Stimulated activated CD4-positive, alpha-beta T cell treated with anti-CD3 and anti-CD28 coated beads, Interleukin-1b, Interleukin-23, amount 100 ng/mL, for 1 hour (primary cell): Measurements from ENCODE around the gene IFNAR1.

Experiments used
- DNase-seq, 2 donors: peaks; one replicate each; pipeline ENCODE4 v3.0.0-alpha.2; 2020; ENCODE audit warnings: low read depth in 2 of 2

IFNAR1 gene

DNA sequence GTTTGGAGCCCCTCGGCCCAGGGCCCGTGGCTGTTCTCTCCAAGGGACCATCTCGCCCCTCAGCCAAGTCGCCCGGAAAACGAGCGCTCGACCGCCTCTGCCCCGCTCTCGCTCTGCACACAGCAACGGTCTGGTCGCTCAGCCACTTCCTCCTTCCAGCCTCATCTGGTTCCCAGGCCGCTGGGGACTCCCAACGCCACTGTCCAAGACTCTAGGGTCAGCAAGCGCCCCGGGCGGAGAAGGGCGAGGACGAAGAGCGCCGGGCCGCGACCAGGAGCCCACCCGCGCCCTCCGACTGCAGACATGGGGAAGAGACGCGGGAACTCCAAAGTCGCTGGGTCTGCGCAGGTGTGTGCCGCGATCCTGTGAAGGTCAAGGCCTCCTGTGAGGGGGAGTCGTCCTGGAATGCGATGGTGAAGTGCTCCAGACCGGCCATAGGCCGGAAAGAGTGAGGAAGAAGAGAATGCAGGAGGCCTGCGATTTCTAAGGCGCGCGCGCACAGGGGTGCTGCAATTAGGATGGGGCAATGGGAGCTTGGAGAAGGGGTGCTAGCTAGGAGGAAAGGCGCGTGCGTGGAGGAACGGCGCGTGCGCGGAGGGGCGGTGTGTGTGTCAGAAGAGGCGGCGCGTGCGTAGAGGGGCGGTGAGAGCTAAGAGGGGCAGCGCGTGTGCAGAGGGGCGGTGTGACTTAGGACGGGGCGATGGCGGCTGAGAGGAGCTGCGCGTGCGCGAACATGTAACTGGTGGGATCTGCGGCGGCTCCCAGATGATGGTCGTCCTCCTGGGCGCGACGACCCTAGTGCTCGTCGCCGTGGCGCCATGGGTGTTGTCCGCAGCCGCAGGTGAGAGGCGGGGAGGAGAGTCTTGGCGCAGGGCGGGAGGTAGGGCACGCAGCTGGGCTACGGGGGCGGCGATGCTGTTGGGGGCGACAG is at the start of gene IFNAR1:
Gene IFNAR1, plus strand, starts transcription at position 680 of the 931 bp plus-strand sequence. Its CDS starts 86 bp downstream, at position 766.
- DNase-seq, result peak; percentile 97 to 99

DNA sequence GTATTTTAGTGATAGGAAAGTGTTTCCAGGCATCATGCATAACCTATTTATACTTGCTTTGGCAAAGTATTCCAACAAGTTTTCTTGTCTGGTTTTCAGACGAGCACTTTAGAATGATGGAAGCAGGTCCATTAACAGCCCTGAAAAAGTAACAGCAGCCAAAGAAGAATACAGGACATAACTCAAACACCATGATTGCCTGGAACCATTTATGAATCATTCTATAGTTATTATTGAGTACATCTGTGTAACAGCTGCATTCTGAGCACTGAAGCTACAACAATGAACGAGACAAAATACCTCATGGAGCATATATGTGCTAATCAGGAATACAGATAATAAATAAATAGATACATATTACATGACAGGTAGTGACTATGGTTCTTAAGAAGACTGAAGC is 46.0 kb upstream of the IFNAR1 start:
- DNase-seq, result no peak

DNA sequence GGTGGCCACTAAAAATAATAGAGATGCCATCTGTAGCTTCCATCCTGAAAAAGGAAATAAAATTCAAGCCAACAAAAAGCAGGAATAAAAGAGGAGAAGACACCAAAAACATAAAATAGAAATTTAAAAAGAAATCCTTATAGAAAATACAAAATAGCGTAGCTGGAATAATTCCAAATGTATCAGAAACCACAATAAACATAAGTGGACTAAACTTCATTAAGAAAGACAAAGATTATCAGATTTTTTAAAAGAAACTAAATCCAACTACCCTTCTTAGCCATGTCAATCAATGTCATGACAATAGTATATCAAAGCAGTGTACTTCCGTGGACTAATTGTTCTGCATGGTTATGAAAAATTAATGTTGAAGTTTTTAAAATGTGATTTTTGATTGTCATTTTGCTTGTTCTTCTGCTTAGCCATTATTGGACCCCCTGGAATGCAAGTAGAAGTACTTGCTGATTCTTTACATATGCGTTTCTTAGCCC is 45.4 kb upstream of the IFNAR1 start:
- DNase-seq, result no peak

DNA sequence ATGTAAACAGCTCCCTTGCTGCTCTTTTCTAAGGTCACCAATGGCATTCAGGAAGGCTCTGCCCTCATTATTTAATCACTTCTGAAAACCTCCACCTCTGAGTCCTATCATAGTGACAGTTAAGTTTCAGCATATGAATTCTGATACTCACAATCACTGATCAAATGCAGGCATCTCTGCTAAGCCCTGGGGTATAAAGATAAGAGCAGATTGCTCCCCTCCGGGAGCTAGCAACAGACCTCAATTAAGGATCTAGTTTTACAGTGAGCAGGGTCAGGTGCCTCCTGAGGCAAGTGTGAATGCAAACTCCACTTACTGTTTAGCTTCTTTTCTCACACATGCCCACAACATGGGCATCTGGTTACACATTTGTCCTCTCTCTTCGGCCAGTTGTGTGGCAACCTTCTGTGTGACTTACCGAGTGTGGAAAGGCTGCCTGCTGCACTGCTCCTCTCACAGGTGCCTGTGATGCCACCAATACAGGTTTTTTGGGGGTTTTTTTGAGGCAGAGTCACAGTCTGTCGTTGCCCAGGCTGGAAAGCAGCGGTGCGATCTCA is 43.6 kb upstream of the IFNAR1 start:
- no peak for DNase-seq

DNA sequence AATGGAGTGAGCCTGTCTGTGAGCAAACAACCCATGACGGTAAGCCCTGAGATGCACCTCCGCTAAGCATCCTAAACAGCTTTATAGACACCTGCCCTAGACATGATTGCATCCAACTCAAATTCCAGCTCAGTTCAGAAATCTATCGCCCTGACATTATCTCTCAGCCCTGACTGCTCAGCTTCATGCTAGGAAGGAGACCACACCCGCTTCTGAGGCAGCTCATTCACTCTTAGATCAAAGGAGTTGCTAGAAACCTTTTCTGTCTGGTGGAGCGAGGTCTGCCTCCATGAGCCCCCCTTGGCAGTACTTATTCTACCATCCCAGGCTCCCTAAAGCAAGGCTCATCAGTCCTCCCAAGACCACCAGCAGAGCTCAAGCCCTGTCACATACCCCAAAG is 41.6 kb upstream of the IFNAR1 start:
- DNase-seq, result no peak

DNA sequence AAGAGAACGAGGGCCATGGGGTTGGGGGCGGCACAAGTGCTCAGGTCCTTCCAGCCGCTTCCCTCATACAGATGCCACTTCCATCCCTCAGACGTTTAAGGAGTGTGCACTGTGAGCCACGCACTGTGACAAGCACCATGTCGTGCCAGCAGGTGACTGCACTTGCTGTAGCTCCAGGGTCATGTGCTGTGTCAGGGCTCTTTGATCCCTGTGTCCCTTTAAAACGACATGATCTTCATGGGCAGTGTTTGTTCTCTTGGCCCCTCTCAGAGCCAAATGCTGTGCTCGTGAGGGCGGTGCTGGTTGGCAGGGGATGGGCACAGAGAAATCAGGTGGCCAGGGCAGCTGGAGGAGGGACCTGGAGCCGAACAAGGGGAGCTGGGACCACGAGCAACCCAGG is 38.7 kb upstream of the IFNAR1 start:
- no peak for DNase-seq

DNA sequence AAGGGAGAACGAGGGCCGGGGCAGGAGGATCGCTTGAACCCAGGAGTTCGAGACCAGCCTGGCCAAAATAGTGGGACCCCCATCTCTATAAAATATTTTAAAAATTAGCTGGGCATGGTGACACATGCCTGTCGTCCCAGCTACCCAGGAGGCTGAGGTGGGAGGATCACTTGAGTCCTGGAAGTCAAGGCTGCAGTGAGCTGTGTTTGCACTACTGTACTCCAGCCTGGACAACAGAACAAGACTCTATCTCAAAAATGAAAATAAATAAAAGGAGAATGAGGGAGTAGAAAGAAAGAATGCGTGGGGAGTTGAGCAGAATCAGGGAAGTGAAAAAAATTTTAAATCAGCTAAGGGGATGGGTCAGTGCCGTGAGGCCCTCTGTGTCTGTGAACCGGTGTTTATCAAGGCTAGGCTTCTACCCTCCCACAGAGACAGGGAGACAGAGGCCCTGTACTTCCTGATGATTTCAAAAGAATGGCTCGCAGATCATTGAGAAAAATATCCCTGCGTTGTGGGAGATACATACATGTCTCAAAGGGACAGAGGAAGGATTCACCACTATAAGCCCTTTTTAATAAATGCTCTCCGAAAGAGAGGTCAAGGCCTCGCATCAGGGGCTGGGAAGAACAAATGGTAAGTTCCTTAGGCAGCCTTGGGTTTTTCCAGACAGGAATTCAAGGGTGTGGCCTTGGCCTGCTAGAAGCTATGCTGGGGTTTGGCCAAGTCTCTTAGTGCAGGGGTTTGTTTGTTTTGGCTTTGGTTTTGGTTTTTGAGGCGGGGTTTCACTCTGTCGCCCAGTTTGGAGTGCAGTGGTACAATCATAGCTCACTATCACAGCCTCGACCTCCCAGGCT is 37.9 kb upstream of the IFNAR1 start:
- DNase-seq, result no peak

DNA sequence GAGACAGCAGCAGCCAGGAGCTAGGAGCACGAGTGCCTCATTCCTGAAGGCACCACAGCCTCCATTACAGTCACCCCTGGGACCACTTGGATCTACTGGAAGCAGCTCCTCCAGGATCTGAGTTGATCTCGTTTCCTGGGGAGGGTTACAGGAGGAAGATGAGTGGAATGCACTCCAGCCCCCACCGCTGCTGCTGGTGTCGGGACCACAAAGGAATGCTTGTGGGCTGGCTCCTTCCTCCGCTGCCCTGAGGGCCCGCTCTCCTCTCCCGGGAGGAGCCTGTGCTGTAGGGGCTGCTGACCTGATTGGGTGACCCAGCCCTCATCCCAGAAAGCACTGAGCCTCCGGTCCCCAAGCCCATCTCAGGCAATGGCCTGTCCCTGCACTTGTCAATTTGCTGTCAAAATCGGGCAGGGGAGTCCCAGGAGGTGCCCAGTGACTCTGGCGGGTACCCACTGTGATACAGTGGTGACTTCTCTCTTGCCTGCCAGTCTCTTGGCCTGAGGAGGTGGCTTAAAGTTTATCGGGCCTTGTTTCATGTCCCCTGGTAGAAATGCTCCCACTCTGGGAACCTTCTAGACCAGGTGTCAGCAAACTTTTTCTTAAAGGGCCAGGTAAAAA is 35.5 kb upstream of the IFNAR1 start:
- no peak for DNase-seq

DNA sequence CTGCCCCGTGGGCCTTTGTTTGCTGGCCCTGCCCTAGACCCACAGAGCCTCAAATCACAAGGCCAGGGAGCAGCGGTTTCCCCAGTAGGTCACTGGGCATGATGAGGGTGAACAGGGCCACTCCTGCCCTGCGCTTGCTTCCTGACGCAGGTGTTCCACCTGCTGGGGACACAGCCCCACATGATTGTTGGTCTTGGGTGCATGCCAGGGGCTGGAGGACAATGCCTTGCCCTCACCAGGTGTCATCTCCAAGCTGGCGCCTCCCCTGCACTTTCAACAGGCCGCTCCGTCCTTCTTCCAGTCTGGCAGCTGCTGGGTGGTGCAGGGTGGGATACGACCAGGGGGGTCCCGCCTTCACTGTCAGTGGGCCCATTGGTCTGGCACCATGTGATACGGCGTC is 34.3 kb upstream of the IFNAR1 start:
- DNase-seq, result no peak

DNA sequence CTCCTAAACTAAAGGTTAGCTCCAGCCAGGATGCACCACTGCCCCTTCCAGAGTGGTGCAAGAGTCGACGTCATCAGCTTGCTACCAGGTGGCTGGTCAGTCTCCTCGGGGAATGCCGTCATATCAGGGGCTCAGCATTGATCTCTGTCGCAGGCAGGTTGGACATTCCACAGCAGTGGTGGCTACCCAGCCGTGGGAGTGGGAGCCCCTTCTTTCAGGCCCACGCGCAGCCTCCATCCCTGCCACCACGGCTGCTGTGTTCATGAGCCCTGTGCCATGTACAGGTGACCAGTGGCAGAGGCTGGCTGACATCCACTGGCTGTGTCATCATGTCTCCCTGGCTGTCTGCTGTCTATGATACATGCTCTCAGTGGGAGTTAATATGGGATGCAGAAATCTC is 33.1 kb upstream of the IFNAR1 start:
- DNase-seq, result no peak

DNA sequence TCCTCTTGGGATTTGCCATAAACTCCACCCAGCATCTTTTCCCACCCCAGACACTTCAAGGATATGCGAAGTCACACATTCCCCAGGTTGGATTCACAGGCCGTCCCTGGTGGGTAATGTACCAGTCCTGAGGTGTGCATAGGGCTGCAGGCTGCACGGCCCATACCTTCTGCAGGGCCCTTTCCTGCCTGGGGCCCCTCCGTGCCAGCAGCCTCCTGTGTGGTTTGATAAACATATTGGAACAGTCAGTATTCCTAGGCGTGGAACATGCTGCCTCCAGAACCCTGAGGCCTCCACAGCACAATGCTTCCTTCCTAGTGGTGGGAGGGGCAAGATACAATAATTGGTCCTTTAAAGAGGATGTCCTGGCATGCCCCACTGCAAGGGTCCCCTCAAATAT is 32.0 kb upstream of the IFNAR1 start:
- DNase-seq, result no peak

DNA sequence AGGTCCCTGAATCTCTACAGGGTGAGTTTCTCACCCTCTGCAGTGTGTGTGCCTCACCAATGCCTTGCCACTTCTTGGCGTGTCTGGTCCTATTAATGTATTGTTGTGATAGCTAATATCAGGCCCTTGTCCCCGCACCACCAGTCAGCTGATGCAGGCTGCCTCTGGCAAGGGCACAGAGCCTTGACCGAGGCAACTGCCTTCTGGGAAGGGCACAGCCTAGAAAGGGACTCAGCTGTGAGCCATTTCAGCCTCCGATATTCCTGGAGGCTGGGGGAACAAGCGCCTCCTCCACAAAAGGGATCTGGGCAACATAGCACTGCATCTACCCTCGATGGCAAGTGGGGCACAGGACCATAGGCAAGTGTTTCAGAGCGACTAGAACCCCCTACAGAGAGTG is 31.6 kb upstream of the IFNAR1 start:
- DNase-seq, result no peak

DNA sequence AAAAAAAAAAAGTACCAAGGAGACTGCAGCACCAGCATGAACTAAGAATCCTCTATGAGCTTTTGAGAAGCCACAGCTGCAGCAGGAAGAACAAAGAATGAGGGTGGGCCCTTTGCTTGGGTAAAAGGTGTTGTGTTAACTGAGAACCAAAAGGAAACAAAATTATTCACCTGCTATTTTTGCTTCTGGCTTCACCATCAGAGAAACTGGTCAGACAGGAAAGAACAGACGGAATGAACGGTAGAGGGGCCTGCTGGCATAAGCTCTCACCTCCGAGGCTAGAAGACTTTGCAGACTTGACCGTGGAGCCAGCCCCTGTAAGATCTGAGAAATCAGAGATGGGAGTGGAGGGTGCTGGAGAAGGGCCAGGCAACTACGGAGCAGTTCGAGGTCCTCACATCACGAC is 31.0 kb upstream of the IFNAR1 start:
- no peak for DNase-seq

DNA sequence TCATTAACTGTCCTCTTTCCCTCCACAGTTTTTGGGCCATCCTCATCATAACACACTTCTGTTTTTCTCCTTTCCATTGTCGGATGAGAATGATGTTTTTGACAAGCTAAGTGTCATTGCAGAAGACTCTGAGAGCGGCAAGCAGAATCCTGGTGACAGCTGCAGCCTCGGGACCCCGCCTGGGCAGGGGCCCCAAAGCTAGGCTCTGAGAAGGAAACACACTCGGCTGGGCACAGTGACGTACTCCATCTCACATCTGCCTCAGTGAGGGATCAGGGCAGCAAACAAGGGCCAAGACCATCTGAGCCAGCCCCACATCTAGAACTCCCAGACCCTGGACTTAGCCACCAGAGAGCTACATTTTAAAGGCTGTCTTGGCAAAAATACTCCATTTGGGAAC is 28.6 kb upstream of the IFNAR1 start:
- DNase-seq, result no peak

DNA sequence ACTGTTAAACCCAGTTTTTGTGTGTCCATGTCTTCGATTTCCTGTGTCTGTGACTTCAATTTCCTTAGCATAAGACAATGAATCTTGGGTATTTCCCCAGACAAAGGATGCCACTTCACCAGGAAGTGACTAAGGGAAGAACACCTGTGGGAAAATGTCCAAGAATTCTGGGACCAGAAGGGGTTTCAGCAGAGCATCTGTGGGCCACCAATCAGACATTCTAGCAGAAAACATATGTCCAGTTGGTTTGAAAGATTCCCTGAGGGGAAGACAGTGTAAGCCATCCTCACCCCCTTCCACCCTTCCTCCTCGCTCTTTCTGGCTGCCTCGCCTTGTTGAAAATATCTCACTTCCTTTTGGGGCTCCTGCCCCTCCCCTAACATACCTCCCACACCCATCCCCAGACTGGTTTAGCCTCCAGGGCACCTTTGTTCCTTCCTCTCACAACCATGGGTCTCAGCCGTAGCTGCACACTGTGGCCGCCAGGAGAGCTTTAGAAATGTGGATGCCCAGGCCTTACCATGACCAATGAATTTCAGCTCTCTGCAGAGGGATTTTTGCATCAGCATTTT is 25.5 kb upstream of the IFNAR1 start:
- peak in 1 of 2 donors; percentile 3 for DNase-seq

DNA sequence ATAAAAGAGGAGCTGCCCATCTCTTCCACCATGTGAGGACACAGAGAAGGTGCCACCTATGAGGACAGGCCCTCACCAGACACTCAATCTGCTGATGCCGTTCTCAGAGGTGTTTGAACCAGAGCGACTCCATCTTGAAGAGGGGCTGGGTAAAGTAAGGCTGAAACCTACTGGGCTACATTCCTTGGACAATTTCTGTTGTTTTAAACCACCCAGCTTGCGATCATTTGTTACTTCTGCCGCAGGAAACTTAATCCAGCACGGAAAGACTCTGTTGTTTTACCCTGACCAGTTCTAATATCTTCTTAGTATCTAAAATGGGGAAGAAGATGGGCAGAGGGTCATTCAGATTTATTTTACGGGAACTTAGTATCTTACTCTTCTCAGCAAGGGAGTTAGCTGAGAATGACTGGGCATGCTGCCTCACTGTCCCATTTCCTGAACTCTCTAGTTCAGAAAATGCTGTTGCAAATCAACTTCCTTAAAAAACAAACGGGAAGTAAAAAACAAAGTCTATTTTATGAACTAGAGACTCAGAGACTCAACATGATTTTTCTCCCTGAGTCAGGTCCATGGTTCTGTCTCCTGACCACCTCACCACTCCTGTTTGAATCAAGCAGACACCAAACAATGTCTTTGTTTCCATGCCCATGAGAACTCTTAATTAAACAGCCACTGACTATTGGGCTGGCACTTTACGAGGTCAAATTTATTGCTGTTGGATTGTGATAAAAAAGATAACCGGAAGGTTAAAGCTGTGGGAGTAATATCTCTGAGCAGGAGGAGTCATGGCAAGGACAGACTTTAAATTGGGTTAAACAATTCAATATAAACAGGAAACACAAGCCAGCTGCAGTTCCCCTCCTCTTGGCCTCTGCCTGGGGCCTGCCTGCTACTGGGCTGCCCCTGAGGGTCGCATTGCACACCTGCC is 23.8 kb upstream of the IFNAR1 start:
- no peak for DNase-seq

DNA sequence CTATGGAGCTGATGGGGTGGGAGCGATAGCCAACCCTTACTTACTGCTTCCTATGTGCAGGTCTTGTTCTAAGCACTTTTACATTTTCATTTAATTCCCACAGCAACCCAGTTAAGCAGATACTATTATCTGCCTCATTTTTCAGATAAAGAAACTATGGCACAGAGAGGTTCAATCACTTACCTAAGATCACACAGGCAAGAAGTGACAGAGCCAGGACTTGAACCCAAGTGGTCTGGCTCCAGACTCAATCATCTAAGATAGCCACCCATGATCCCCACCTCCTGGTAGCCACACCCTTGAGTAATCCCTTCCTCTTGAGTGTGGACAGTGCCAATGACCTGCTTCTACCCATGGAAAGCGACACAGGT is 23.2 kb upstream of the IFNAR1 start:
- DNase-seq, result no peak

DNA sequence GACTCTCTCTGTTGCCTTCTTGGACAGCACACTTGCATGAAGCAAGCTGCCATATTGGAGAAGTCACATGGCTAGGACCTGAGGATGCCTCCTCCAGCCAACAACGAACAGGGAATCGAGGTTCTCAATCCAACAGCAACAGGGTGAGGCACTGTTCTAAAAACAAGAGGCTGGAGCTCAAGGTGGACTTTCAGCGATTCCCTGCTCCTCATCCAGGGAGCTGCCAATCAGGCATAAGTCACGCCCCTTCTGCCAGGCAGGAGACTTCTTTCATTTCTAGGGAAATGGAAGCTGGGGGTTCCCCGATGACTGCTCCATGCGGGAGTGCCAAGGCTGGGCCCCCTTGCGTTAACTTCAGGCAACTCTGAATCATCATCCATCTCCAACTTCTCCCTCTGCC is 22.7 kb upstream of the IFNAR1 start:
- DNase-seq, result no peak

DNA sequence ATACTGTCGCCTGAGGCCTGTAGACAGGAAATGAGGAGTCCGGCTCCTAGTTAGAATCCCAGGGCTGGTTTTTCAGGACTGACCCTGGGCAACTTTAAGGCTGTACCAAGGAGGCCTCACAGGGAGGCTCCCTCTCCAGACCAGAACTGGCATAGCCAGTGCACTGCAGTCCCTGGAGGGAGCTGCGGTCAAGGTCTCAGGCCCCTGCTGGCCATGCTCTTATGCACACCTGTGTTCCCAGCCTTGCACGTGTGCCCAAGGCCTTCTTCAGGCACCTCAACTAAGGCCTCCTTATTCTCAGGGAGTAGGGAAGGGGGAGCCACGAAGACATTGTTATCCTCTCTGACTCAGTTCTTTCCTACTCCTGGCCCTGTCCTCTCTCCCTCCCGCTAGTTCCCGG is 22.0 kb upstream of the IFNAR1 start:
- no peak for DNase-seq

DNA sequence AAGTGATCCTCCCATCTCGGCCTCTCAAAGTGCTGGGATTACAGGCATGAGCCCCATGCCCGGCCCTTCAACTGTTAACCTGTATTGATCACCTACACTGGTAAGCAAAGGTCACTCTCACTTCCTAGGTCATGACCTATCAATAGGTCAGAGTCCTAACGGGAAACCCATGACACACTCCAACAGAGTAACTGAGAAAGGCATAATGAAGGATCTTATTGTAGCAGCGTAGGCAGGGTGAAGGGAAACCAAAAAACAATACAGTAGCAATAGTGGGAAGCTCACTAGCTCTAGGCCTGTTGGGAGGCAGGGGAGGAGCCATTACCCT is 19.5 kb upstream of the IFNAR1 start:
- DNase-seq, result no peak

DNA sequence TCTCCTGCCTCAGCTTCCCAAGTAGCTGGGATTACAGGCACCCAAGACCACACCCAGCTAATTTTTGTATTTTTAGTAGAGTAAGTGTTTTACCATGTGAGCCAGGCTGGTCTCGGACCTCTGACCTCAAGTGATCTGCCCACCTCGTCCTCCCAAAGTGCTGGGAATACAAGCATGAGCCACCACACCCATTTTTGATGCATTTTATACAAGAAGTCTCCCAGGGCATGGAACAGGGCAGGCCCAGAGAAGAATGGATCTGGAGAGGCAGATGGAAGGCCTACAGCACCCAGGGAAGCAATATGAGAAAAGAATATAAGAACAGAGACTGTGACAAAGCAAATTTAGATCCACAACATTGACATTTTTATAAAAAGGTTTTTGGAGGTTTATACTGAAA is 18.8 kb upstream of the IFNAR1 start:
- DNase-seq, result no peak
